GM12874 (cell line): ENCODE results near the gene SMURF1.

Experiments used
- TF ChIP-seq, protein P1 (sequence below): IDR thresholded peaks from 2 replicates; pipeline ENCODE4 v1.5.1; 2011; ENCODE audit warnings: low read depth, mild to moderate bottlenecking, control low read depth, low read length, moderate library complexity; ENCODE audit not compliant: insufficient read depth

Gene SMURF1

DNA sequence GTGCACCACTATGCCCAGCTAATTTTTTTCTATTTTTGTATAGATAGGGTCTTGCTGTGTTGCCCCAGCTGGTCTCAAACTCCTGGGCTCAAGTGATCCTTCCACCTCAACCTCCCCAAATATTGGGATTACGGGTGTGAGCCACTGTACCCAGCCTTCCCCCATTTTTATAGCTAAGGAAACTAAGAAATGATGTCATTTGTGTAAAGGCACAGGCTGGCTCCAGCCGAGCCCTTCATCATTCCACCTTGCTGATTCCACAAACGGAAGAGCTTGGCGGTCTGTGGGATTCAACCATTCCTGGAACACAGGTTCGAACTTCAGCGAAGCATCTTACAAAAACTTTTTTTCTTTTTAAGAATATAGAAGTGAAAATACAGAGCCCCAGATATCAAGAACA is 14.4 kb downstream of the SMURF1 start:
- TF ChIP-seq, protein P1, sequence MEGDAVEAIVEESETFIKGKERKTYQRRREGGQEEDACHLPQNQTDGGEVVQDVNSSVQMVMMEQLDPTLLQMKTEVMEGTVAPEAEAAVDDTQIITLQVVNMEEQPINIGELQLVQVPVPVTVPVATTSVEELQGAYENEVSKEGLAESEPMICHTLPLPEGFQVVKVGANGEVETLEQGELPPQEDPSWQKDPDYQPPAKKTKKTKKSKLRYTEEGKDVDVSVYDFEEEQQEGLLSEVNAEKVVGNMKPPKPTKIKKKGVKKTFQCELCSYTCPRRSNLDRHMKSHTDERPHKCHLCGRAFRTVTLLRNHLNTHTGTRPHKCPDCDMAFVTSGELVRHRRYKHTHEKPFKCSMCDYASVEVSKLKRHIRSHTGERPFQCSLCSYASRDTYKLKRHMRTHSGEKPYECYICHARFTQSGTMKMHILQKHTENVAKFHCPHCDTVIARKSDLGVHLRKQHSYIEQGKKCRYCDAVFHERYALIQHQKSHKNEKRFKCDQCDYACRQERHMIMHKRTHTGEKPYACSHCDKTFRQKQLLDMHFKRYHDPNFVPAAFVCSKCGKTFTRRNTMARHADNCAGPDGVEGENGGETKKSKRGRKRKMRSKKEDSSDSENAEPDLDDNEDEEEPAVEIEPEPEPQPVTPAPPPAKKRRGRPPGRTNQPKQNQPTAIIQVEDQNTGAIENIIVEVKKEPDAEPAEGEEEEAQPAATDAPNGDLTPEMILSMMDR = no peak

DNA sequence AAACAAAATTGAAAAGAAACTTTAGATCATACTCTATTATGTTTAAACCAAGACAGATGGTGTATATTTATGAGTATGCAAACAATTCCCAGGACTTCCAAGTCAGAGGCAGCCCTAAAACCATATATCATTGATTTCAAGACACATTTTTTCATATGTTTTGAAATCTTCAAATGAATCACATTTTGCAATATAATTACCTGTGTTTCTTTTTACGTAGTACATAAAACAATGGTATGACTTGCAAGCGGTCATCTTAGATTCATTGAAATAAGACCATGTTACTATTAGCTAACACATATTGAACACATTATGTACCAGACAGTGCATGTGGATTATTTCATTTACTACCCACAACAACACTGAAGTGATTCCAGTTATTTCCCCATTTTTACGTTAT is 14.9 kb downstream of the SMURF1 start:
- TF ChIP-seq, protein P1 = no peak

DNA sequence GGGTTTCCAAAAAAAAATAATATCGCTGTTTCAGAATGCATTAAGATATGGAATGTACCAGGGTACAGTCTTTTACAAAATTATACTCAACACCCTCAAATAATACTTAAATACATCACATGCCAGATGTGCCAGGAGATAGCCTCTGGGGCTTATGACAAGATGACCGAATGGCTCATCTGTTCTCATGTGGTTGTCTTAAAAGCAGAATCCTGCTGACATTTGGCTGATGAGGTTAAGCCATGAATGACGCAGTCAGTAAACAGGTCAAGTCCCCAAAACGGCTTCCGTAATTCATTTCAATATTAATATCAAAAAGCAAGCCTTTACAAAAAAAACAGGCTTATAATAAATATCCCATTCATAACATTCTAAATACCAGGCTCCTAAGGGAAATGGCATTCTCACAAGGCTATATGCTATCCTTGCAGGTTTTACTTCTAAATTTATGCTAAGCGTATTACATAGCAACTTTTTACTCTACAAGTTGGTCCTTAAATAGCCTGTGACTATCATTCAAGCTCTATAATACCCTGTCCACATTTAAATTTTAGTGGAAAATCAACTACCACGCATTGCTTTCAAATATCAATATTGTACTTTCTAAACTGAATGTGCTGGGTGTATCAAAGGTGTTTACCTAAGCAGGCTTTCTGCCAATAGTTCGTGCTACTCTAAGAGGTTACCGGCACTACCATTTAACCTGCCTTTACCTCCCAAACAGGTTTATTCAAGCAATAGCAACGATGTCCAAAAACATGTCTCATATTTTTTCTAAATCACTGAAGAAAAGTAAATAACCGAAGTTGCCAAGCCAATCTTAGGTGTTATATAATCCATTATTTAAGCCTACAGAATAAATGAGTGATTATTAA is 15.6 kb downstream of the SMURF1 start:
- TF ChIP-seq, protein P1 = no peak

DNA sequence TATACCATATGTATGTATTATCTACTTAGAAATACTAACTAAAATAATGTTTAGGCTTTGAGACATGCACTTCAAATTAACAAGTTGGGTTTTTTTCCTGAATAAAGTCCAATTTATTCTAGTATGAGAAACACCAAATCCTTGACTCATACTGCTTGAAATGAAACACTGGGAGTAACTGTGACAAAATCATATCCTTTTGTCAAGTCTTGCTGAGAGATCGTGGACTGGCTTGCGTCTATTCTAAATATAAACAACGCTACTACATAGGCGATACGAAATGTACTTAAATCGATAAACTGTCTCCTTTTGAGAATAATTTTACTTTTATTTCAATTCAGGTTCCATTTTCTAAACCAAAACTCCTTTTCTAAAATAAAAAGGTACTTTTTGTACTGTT is 16.3 kb downstream of the SMURF1 start:
- TF ChIP-seq, protein P1 = no peak

DNA sequence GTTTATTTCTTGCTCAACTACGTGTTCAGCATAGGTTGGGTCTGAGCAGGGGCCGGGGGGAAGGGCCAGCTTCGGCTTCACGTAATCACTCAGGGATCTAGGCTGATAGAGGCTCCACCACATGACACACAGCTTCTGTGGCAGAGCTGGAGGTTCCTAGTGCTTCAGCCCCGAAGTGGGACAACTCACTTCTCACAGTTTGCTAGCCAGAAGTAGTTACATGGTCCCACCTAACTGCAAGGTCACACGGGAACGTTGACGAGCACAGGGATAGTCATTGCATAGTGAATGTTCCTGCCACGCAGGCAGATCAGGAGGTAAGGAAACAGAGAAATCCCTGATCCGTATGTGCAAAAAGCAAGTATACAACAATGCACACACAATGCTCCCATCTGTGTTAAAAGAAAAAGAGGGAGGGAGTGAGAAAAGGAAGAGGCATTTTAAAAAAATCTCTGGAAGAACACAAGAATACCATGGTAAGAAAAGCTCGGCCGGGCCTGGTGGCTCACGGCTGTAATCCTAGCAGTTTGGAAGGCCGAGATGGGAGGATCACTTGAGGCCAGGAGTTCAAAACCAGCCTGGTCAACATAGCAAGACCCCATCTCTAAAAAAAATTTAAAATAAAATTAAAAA is 16.9 kb downstream of the SMURF1 start:
- TF ChIP-seq, protein P1 = no peak

DNA sequence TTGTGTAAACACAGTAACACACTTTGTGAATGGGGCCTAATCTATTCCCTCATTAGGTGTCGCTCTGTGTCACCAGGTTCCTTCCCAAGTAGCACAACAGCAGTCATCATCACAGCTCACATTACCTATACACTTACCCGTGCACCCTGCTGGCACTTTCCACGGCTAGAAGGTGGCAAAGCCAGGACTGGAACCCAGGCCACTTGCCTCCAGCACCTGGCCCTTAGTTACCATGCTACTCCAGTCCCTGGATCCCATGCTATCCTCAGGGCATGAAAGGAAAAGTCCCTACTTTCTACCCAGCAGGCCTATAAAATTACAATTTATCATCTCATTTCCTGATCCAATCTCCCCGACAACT is 18.4 kb downstream of the SMURF1 start:
- TF ChIP-seq, protein P1 = no peak

DNA sequence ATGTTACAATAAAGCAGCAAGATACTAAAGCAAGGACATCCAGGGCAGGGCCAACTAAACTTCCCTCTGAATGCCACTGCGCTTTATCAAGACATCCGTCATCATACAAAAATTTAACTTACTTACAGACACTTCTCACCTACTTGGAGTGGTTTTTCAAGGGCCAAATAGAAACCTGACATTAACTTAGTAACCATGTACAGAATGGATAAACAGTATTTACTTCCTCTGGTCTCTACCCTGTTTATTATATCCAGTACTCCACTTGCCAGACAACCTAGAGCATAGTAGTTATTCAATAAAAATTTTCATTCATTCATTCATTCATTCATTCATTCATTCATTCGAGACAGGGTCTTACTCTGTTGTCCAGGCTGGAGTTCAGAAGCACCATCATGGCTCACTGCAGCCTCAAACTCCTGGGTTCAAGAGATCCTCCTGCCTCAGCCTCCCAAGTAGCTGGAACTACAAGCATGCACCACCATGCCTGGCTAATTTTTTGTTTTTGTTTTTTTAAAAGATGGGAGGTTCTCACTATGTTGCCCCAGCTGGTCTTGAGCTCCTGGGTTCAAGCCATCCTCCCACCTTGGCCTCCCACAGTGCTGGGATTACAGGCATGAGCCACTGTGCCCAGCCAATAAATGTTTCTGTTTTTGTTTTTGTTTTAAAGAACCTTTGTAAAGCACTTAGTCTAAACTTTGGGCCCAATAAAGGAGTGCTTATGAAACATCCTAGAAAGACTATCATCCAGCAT is 19.0 kb downstream of the SMURF1 start:
- TF ChIP-seq, protein P1 = no peak
